MCF 10A (cell line): ENCODE measurements around the gene C9orf43. TPM values are rescaled to one million over a fixed set of nuclear protein-coding genes. Genes with fewer than 3 reads are reported as not detected.

ENCODE experiments used
- BruUV-seq: library from RNA; stranded (reverse); fragments of 400-500 nt; replicated peaks from 2 replicates; lab custom pipeline; 2021; lab: Mats Ljungman, UMichigan
- CTCF ChIA-PET: fragments of 300-600 bp; sonication (Branson Sonifier 250); formaldehyde crosslinking; extraction: SDS; loops from one replicate; lab custom pipeline; 2021; ENCODE audit warnings: antibody characterized with exemption, inconsistent platforms; lab: Yijun Ruan, JAX
- POLR2A ChIA-PET: fragments of 300-600, 350-650 bp; sonication (Branson Sonifier 250); formaldehyde crosslinking; extraction: SDS; loops from one replicate; lab custom pipeline; 2020; ENCODE audit warnings: antibody characterized with exemption, inconsistent platforms; lab: Yijun Ruan, JAX
- DNase-seq: peaks from one replicate; pipeline ENCODE4 v3.0.0-alpha.2; 2018; ENCODE audit not compliant: unreplicated experiment
- H3K27ac Mint-ChIP-seq: one replicate; pipeline ENCODE4 v1.8.0; 2022; ENCODE audit warnings: mild to moderate bottlenecking, low read depth, mixed read lengths; ENCODE audit not compliant: unreplicated experiment
- H3K27me3 Mint-ChIP-seq: one replicate; pipeline ENCODE4 v1.8.0; 2022; ENCODE audit warnings: mixed read lengths; ENCODE audit not compliant: insufficient read depth, unreplicated experiment
- H3K36me3 Mint-ChIP-seq: one replicate; pipeline ENCODE4 v1.8.0; 2022; ENCODE audit warnings: mild to moderate bottlenecking, moderate library complexity, mixed read lengths; ENCODE audit not compliant: insufficient read depth, unreplicated experiment
- H3K4me1 Mint-ChIP-seq: one replicate; pipeline ENCODE4 v1.8.0; 2022; ENCODE audit warnings: mixed read lengths; ENCODE audit not compliant: insufficient read depth, unreplicated experiment
- H3K4me3 Mint-ChIP-seq: one replicate; pipeline ENCODE4 v1.8.0; 2022; ENCODE audit warnings: mild to moderate bottlenecking, moderate library complexity, mixed read lengths; ENCODE audit not compliant: unreplicated experiment
- H3K9me3 Mint-ChIP-seq: one replicate; pipeline ENCODE4 v1.8.0; 2022; ENCODE audit warnings: mixed read lengths; ENCODE audit not compliant: unreplicated experiment
- CTCF ChIP-seq: fragments of 200-600 bp; IDR thresholded peaks from one replicate; pipeline ENCODE4 v1.8.0; 2022; ENCODE audit warnings: antibody characterized with exemption, mild to moderate bottlenecking; ENCODE audit not compliant: unreplicated experiment
- intact Hi-C: fragments of 100-400 bp; cut with micrococcal nuclease; formaldehyde crosslinking; loops from 2 replicates; pipeline ENCODE4 v1.14.1; 2022
- total RNA-seq: library from RNA; stranded (reverse); gene quantifications from 2 replicates; pipeline ENCODE4 v1.2.3, GENCODE V29; 2022

Gene C9orf43
- total RNA-seq, 1 experiment from 2014 or later = 0.84 TPM

- Mint-ChIP-seq H3K27ac (no peak overlapping the region), H3K9me3 (no peaks in the 10 kb centered on the region), H3K4me1 (peaks cover 9% of the 10 kb centered on the region), H3K36me3 (peaks cover 8% of the 10 kb centered on the region), H3K4me3 (no peak overlapping the region), H3K27me3 (no peaks in the 10 kb centered on the region)
- TF ChIP-seq CTCF = no peak
- intact Hi-C loops = no loop called here
- no peak for DNase-seq
- POLR2A ChIA-PET = interaction anchor here (0.6 kb wide), 1 partner anchor 31 kb away, joined by 3 read pairs; no protein-coding TSS in a partner anchor
- no TSS peak for BruUV-seq
- CTCF ChIA-PET = interaction anchor here (0.7 kb wide), 1 partner anchor 32 kb away, joined by 3 read pairs; no protein-coding TSS in a partner anchor
Measured at GRCh38 chr9:113369855-113370140, 40.7 kb upstream of the C9orf43 start.

DNA sequence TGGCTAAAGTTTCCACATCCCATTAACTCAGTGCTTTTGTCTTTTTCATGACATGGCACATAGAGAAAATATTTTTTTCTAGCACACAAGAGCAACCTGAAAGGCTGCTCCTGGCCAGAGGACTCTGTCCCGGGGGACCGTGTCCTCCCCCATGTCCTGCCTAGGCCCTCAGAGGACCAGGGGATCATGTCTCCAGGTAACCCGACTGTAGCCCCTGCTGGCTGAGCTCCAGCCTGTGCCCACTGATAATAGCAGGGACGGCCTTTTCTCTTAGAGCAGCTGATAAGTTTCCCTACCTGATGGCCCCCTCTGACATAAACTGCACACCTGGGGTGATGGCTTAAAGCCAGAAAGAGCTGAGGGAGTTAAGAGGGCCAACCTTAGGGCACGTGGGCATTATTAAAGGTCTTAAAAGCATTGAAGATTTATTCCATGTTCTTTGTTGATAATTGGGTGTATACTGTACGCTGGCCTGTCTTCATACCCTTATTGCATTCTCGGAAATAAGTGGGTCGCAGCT is 39.7 kb upstream of the C9orf43 start:
- Mint-ChIP-seq H3K4me1 (peaks cover 8% of the 10 kb centered on the region), H3K27me3 (no peaks in the 10 kb centered on the region)
- no TSS peak for BruUV-seq

GRCh38 chr9:113372059-113372458 is 38.5 kb upstream of the C9orf43 start:
- Mint-ChIP-seq H3K9me3 (no peaks in the 10 kb centered on the region), H3K36me3 (peaks cover 12% of the 10 kb centered on the region), H3K27ac (no peak overlapping the region), H3K4me3 (no peak overlapping the region), H3K27me3 (no peaks in the 10 kb centered on the region), H3K4me1 (peaks cover 5% of the 10 kb centered on the region)
- POLR2A ChIA-PET = no interaction called here
- DNase-seq = no peak
- TF ChIP-seq CTCF = no peak
- intact Hi-C loops = no loop called here
- CTCF ChIA-PET = no interaction called here
- no TSS peak for BruUV-seq

More for the DNA sequence above, 39.7 kb upstream of the C9orf43 start:
- no peak for TF ChIP-seq CTCF
- DNase-seq = no peak
- ChIA-PET POLR2A (no interaction called here), CTCF (interaction anchor here (0.6 kb wide), 1 partner anchor 1447 kb away, joined by 3 read pairs; no protein-coding TSS in a partner anchor)
- Mint-ChIP-seq H3K4me3 (no peak overlapping the region), H3K36me3 (peaks cover 12% of the 10 kb centered on the region), H3K27ac (no peak overlapping the region), H3K9me3 (no peaks in the 10 kb centered on the region)
- intact Hi-C loops = no loop called here

- no peak overlapping the region for H3K4me3 Mint-ChIP-seq
- peaks cover 5% of the 10 kb centered on the region for H3K4me1 Mint-ChIP-seq
- no peaks in the 10 kb centered on the region for H3K27me3 Mint-ChIP-seq
- ChIA-PET POLR2A (no interaction called here), CTCF (interaction anchor here (0.6 kb wide), 1 partner anchor 17 kb away, joined by 3 read pairs; no protein-coding TSS in a partner anchor)
- H3K9me3 Mint-ChIP-seq = no peaks in the 10 kb centered on the region
- no TSS peak for BruUV-seq
- peaks cover 12% of the 10 kb centered on the region for H3K36me3 Mint-ChIP-seq
- DNase-seq = no peak
- intact Hi-C loops = no loop called here
- TF ChIP-seq CTCF = no peak
- no peak overlapping the region for H3K27ac Mint-ChIP-seq
Measured at GRCh38 chr9:113373256-113373655, 37.3 kb upstream of the C9orf43 start.
